HEK293T (cell line): ENCODE data around the gene SLC29A1.

Experiments used
- ARNT ChIP-seq: fragments of 450-650 bp; IDR thresholded peaks from 2 replicates; pipeline ENCODE4 v1.6.1; 2017; ENCODE audit warnings: mild to moderate bottlenecking
- BHLHE40 ChIP-seq: fragments of 450-650 bp; IDR thresholded peaks from 2 replicates; pipeline ENCODE4 v1.6.1; 2016; ENCODE audit warnings: mild to moderate bottlenecking, moderate library complexity, borderline replicate concordance
- CTBP1 ChIP-seq: fragments of 450-650 bp; IDR thresholded peaks from 2 replicates; pipeline ENCODE4 v1.6.1; 2016; ENCODE audit warnings: borderline replicate concordance
- ELF4 ChIP-seq: fragments of 450-650 bp; IDR thresholded peaks from 2 replicates; pipeline ENCODE4 v1.6.1; 2017; ENCODE audit warnings: antibody characterized with exemption
- FOXA1 ChIP-seq: fragments of 450-650 bp; IDR thresholded peaks from 2 replicates; pipeline ENCODE4 v1.6.1; 2016; ENCODE audit warnings: mild to moderate bottlenecking
- FOXM1 ChIP-seq: fragments of 450-650 bp; IDR thresholded peaks from 2 replicates; pipeline ENCODE4 v1.6.1; 2017; ENCODE audit warnings: mild to moderate bottlenecking, borderline replicate concordance
- L3MBTL2 ChIP-seq: fragments of 450-650 bp; conservative IDR thresholded peaks from 2 replicates; pipeline ENCODE4 v1.6.1; 2016; ENCODE audit warnings: mild to moderate bottlenecking
- NFRKB ChIP-seq: fragments of 450-650 bp; IDR thresholded peaks from 2 replicates; pipeline ENCODE4 v1.6.1; 2016; ENCODE audit warnings: mild to moderate bottlenecking, moderate library complexity
- SP1 ChIP-seq: fragments of 450-650 bp; IDR thresholded peaks from 2 replicates; pipeline ENCODE4 v1.6.1; 2017
- SUZ12 ChIP-seq: fragments of 450-650 bp; IDR thresholded peaks from 2 replicates; pipeline ENCODE4 v1.6.1; 2016; ENCODE audit warnings: mild to moderate bottlenecking
- TARDBP ChIP-seq: fragments of 450-650 bp; IDR thresholded peaks from 2 replicates; pipeline ENCODE4 v1.6.1; 2016

GRCh38 chr6:44234101-44235025 lies 11.0 kb downstream of the SLC29A1 start:
- no peak for TF ChIP-seq NFRKB
- TF ChIP-seq BHLHE40, result no peak
- no peak for TF ChIP-seq CTBP1
- TF ChIP-seq L3MBTL2, result no peak
- TF ChIP-seq FOXA1, result no peak
- no peak for TF ChIP-seq FOXM1
- no peak for TF ChIP-seq TARDBP
- TF ChIP-seq ELF4, result no peak
- TF ChIP-seq ARNT, result no peak
- TF ChIP-seq SP1, result no peak
- TF ChIP-seq SUZ12, result no peak
